Adipocyte (in vitro differentiated cells): Measurements from ENCODE around the gene RABAC1.

Experiments used
- DNase-seq: peaks from one replicate; pipeline ENCODE4 v3.0.0-alpha.2; 2015; ENCODE audit warnings: low read depth
- H3K27me3 ChIP-seq: replicated peaks from 2 replicates; pipeline ENCODE4 v1.7.0; 2013; ENCODE audit warnings: mild to moderate bottlenecking, low read length, moderate library complexity; ENCODE audit not compliant: control insufficient read depth, insufficient read depth
- H3K36me3 ChIP-seq: 2 replicates; pipeline ENCODE4 v1.7.0; 2013; ENCODE audit warnings: low read length, mild to moderate bottlenecking, moderate library complexity; ENCODE audit not compliant: control insufficient read depth, insufficient read depth, severe bottlenecking
- H3K4me1 ChIP-seq: 2 replicates; pipeline ENCODE4 v1.7.0; 2013; ENCODE audit warnings: mild to moderate bottlenecking, low read length, moderate library complexity; ENCODE audit not compliant: control insufficient read depth, insufficient read depth
- H3K4me3 ChIP-seq: 2 replicates; pipeline ENCODE4 v1.7.0; 2013; ENCODE audit warnings: mild to moderate bottlenecking, low read length, moderate library complexity
- H3K9ac ChIP-seq: 2 replicates; pipeline ENCODE4 v1.7.0; 2013; ENCODE audit warnings: mild to moderate bottlenecking, low read length, moderate library complexity
- H3K9me3 ChIP-seq: 2 replicates; pipeline ENCODE4 v1.7.0; 2013; ENCODE audit warnings: mild to moderate bottlenecking, low read length, moderate library complexity; ENCODE audit not compliant: control insufficient read depth

Gene RABAC1

DNA sequence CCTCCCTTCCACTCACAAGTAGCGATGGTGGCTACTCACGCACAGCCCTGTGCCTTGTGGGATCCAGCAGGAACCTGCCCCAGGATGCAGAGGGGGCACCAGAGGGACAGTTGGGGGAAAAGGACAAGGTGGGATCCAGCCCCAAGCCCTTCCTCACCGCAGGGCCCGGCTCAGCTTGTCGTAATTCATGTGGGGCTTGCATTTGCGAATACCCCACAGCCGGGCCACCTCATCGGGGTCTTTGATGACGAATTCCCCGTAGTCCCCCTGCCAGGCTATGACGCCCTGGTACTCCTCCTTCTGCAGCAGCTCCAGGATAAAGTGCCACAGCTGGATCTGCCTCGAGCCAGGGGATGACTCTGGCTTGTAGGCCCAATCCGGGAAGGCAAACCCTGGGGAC is 49.4 kb downstream of the RABAC1 start:
- Histone ChIP-seq H3K4me3 (no peak overlapping the region), H3K4me1 (no peaks in the 10 kb centered on the region), H3K36me3 (peaks cover 21% of the 10 kb centered on the region), H3K27me3 (peaks cover 21% of the 10 kb centered on the region), H3K9me3 (no peaks in the 10 kb centered on the region), H3K9ac (no peak overlapping the region)
- no peak for DNase-seq

DNA sequence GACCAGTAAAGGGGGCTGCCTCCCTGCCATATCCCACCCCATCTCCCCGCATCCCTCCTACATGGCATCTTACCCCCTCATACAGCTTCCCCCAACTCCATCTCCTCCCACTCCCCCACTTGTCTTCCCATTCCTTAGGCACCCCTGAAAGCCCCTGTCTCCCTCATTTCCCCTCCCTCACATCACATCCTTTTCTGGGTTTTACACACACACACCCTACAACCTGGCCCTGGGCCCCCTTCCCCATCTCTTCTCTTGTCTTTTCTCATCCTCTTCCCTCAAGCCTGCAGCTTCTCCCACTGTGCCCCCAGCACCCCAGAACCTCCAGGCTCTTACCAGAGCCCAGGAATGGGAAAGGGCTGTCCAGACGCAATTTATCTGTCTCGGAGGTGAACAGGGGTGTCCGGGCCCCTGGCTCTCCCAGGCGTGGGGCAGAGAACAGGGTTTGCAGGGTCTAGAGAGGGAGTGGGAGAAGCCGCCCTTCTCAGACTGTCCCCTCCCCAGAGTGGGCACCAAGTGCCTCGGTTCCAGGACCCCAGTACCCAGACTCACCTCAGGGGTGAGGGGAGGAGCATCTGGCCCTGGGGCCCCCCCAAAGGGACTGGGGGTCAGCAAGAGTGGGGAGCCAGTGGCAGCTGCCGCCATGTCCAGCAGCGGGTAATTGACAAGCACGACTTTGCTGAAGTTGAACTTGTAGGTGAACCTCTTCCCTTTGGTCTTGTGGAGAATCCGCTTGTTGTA is 50.2 kb downstream of the RABAC1 start:
- peaks cover 29% of the 10 kb centered on the region for H3K36me3 ChIP-seq
- no peak for DNase-seq
- no peak overlapping the region for H3K4me3 ChIP-seq
- H3K9me3 ChIP-seq = no peaks in the 10 kb centered on the region
- H3K9ac ChIP-seq = no peak overlapping the region
- no peaks in the 10 kb centered on the region for H3K4me1 ChIP-seq
- peaks cover 15% of the 10 kb centered on the region for H3K27me3 ChIP-seq

DNA sequence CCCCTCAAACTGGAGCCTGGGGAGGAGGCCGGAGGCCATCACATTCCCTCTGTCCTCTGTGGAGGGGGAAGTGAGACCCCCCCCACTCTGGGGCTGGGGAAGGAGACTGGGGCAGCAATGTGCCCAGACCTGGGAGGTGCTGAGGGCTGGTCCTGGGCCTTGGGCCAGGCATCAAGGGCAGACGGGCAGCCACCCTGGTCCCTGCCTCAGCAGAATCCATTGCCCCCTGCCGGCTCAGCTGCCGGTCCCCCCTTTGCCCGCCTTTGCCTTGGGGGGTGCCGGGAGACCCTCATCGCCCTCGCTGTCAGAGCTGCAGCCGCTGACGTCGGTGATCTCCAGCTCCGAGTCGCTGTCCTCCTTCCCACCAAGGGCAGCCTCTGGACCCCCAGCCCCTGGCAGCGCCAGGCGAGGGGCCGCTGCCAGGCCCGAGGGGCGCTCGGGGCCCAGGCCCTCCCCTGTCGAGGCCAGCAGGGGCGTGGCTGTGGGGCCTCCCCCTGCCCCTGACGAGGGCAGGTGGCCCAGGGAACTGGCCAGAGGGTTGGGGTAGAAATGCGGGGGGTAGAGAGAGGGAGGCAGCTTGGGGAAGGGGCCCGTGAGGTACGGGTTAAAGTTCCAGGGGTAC is 51.0 kb downstream of the RABAC1 start:
- Histone ChIP-seq H3K9me3 (no peaks in the 10 kb centered on the region), H3K27me3 (peaks cover 9% of the 10 kb centered on the region), H3K4me1 (no peaks in the 10 kb centered on the region), H3K4me3 (no peak overlapping the region), H3K9ac (no peak overlapping the region), H3K36me3 (peaks cover 37% of the 10 kb centered on the region)
- DNase-seq = no peak

DNA sequence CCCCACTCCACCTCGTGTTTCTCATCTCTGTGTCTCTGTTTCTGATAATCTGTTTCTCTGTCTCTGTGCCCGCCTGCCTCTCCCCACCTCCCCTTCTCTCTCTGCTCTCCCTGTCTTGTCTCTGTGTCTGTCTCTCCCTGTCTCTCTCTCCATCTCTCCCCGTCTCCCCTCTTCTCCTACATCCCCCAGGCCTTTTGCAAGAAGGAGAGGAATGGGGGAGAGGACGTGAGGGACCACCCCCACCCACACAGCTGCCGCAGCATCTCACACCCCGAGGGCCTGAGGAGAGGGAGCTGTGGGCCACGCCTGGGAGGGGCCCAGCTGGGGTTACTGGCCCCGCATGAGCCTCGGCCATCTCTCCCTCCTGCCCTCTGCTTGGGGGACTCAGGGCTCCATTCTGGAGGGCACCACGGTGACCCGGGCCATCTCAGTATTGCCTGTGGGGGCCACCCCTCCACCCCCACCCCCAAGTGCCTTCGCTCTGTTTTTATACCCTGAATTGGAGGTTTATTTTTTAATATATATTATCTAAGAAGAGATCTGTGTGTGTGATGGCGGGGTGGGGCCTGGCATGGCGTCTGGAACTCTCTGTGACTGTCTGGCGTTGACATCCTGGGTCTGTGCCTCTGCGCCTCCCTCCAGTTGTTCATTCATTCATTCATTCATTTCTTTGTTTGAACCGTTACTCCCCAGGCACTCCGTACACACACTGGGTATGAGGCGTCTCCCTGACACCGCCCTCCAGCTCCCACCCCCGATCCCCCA is 52.0 kb downstream of the RABAC1 start:
- peaks cover 5% of the 10 kb centered on the region for H3K27me3 ChIP-seq
- peaks cover 47% of the 10 kb centered on the region for H3K36me3 ChIP-seq
- no peak for DNase-seq
- no peaks in the 10 kb centered on the region for H3K4me1 ChIP-seq
- H3K4me3 ChIP-seq = no peak overlapping the region
- H3K9me3 ChIP-seq = no peaks in the 10 kb centered on the region
- H3K9ac ChIP-seq = no peak overlapping the region
